Measurements from ENCODE around the gene FAM228B. TPM values are rescaled to one million over a fixed set of nuclear protein-coding genes. Genes with fewer than 3 reads are reported as not detected.

FAM228B gene
- total and polyA plus RNA-seq, 2 donors (not counting 1 experiment from before 2014, with no cell fraction given), result 11.9 to 13.1 TPM

DNA sequence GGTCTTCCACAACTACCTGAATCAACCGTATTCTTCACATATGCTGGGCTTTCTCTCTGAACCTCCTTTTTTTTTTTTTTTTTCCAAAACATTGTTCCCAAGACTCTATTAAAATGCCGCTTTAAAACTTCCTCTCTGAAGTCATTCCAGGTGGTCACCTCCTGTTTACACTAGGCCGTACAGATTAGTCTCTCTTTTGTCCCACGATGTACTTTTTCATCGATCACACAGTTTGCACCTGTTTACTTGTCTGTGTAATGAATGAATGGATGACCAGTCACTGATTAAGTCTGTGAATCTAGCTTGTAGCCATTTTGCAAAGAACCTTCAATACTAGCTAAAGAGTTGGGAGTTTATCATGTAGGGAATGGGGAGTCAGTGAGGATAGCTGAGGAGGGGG, 34.9 kb downstream of the FAM228B start:
- TF ChIP-seq, protein P1, sequence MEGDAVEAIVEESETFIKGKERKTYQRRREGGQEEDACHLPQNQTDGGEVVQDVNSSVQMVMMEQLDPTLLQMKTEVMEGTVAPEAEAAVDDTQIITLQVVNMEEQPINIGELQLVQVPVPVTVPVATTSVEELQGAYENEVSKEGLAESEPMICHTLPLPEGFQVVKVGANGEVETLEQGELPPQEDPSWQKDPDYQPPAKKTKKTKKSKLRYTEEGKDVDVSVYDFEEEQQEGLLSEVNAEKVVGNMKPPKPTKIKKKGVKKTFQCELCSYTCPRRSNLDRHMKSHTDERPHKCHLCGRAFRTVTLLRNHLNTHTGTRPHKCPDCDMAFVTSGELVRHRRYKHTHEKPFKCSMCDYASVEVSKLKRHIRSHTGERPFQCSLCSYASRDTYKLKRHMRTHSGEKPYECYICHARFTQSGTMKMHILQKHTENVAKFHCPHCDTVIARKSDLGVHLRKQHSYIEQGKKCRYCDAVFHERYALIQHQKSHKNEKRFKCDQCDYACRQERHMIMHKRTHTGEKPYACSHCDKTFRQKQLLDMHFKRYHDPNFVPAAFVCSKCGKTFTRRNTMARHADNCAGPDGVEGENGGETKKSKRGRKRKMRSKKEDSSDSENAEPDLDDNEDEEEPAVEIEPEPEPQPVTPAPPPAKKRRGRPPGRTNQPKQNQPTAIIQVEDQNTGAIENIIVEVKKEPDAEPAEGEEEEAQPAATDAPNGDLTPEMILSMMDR (conservative IDR thresholded peaks at IDR 0.05 in 1 of 2, IDR thresholded peaks at IDR 0.05 in 1 of 2; ENCODE audit: low read depth in 1 of 2, low read length in 2 of 2), result no peak
- TF ChIP-seq EZH2 (IDR thresholded peaks at IDR 0.05; ENCODE audit: low read length, missing control alignments), result no peak
- no peaks in the 10 kb centered on the region for H3K79me2 ChIP-seq (ENCODE audit: control insufficient read depth, insufficient read depth, low read length)
- H3K27ac ChIP-seq (ENCODE audit: insufficient read depth, low read length), result no peak overlapping the region
- H3K27me3 ChIP-seq (ENCODE audit: control insufficient read depth, insufficient read depth, low read length), result no peaks in the 10 kb centered on the region
- H3K4me3 ChIP-seq (replicated peaks in 1 of 4; ENCODE audit: control extremely low read depth in 1 of 4, insufficient read depth in 1 of 4, low read depth in 3 of 4, low read length in 4 of 4), result no peak overlapping the region
- H3K4me2 ChIP-seq (ENCODE audit: extremely low read depth, insufficient read depth, low read length), result no peak overlapping the region
- H2AFZ ChIP-seq (ENCODE audit: low read length), result no peak overlapping the region
- H3K36me3 ChIP-seq (ENCODE audit: control insufficient read depth, insufficient read depth, low read length), result no peaks in the 10 kb centered on the region
- no peaks in the 10 kb centered on the region for H3K4me1 ChIP-seq (ENCODE audit: control insufficient read depth, extremely low read depth, insufficient read depth, low read length)
- no peaks in the 10 kb centered on the region for H3K9me3 ChIP-seq (ENCODE audit: control insufficient read depth, insufficient read depth, low read depth, low read length)
- H3K9ac ChIP-seq (ENCODE audit: insufficient read depth, low read length), result no peak overlapping the region
- no peak for DNase-seq (ENCODE audit: low read depth in 2 of 2)
- no peaks in the 10 kb centered on the region for H4K20me1 ChIP-seq (ENCODE audit: control insufficient read depth, extremely low read depth, insufficient read depth, low read length)

DNA sequence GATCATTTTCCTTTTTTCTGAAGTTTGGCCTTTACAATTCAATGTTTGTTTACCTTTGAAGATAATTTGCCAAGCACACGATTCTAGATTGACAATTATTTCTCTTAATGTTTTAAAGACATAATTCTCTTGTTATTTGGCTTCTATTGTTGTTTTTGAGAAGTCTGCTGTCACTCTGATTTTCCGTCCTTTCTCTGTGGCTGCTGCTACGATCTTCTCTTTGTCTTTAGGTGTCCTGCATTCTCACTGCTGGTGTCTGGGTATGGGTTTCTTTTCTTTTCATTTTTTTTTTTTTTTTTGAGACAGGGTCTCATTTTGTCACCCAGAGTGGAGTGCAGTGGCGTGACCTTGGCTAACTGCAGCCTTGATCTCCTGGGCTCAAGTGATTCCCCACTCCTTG, 36.4 kb downstream of the FAM228B start:
- Histone ChIP-seq H3K79me2 (ENCODE audit: control insufficient read depth, insufficient read depth, low read length) (no peaks in the 10 kb centered on the region), H3K36me3 (ENCODE audit: control insufficient read depth, insufficient read depth, low read length) (no peaks in the 10 kb centered on the region), H3K4me3 (replicated peaks in 1 of 4; ENCODE audit: control extremely low read depth in 1 of 4, insufficient read depth in 1 of 4, low read depth in 3 of 4, low read length in 4 of 4) (no peak overlapping the region), H3K4me1 (ENCODE audit: control insufficient read depth, extremely low read depth, insufficient read depth, low read length) (no peaks in the 10 kb centered on the region), H3K4me2 (ENCODE audit: extremely low read depth, insufficient read depth, low read length) (no peak overlapping the region), H3K9me3 (ENCODE audit: control insufficient read depth, insufficient read depth, low read depth, low read length) (no peaks in the 10 kb centered on the region), H2AFZ (ENCODE audit: low read length) (no peak overlapping the region), H3K27ac (ENCODE audit: insufficient read depth, low read length) (no peak overlapping the region), H4K20me1 (ENCODE audit: control insufficient read depth, extremely low read depth, insufficient read depth, low read length) (no peaks in the 10 kb centered on the region), H3K9ac (ENCODE audit: insufficient read depth, low read length) (no peak overlapping the region), H3K27me3 (ENCODE audit: control insufficient read depth, insufficient read depth, low read length) (no peaks in the 10 kb centered on the region)
- DNase-seq (ENCODE audit: low read depth in 2 of 2), result no peak
- TF ChIP-seq, protein P1 (conservative IDR thresholded peaks at IDR 0.05 in 1 of 2, IDR thresholded peaks at IDR 0.05 in 1 of 2; ENCODE audit: low read depth in 1 of 2, low read length in 2 of 2), result no peak
- no peak for TF ChIP-seq EZH2 (IDR thresholded peaks at IDR 0.05; ENCODE audit: low read length, missing control alignments)

DNA sequence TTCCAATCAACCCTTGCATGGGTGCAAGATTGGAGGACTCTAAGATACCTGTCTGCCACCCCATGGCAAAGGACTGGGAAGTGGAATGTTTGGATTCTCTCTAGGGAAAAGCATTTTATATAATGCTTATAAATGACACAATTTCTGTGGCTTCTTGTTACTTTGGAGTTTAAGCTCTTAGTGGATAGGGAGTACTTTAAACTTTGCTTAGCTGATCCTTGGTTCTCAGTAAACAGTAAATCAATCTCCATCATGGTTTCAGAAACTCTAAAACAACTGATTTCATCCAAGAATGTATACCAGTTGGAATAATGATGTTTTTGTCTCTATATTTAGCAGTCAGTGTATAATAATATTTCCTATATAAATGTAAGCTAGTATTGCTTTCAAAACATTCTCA, 37.5 kb downstream of the FAM228B start:
- DNase-seq (ENCODE audit: low read depth in 2 of 2), result no peak
- Histone ChIP-seq H3K27me3 (ENCODE audit: control insufficient read depth, insufficient read depth, low read length) (no peaks in the 10 kb centered on the region), H3K4me2 (ENCODE audit: extremely low read depth, insufficient read depth, low read length) (no peak overlapping the region), H2AFZ (ENCODE audit: low read length) (no peak overlapping the region), H3K79me2 (ENCODE audit: control insufficient read depth, insufficient read depth, low read length) (no peaks in the 10 kb centered on the region), H3K36me3 (ENCODE audit: control insufficient read depth, insufficient read depth, low read length) (no peaks in the 10 kb centered on the region), H3K4me1 (ENCODE audit: control insufficient read depth, extremely low read depth, insufficient read depth, low read length) (no peaks in the 10 kb centered on the region), H3K27ac (ENCODE audit: insufficient read depth, low read length) (no peak overlapping the region), H3K9ac (ENCODE audit: insufficient read depth, low read length) (no peak overlapping the region), H3K9me3 (ENCODE audit: control insufficient read depth, insufficient read depth, low read depth, low read length) (no peaks in the 10 kb centered on the region), H4K20me1 (ENCODE audit: control insufficient read depth, extremely low read depth, insufficient read depth, low read length) (no peaks in the 10 kb centered on the region), H3K4me3 (replicated peaks in 1 of 4; ENCODE audit: control extremely low read depth in 1 of 4, insufficient read depth in 1 of 4, low read depth in 3 of 4, low read length in 4 of 4) (no peak overlapping the region)
- no peak for TF ChIP-seq EZH2 (IDR thresholded peaks at IDR 0.05; ENCODE audit: low read length, missing control alignments)

All from fibroblast of lung (primary cell).